Transverse colon (tissue), 4 donors: Measurements from ENCODE around the gene CCNL1.

Source experiments
- POLR2A ChIP-seq: fragments of 450-650 bp; IDR thresholded peaks from one replicate; pipeline ENCODE4 v1.6.1; 2016; ENCODE audit warnings: antibody characterized with exemption, mild to moderate bottlenecking, moderate library complexity
- POLR2AphosphoS5 ChIP-seq, 3 donors: sonication (generic); formaldehyde crosslinking; IDR thresholded peaks; one replicate each; pipeline ENCODE4 v1.6.1; 2016; ENCODE audit warnings: antibody characterized with exemption in 3 of 3
- TF ChIP-seq, protein P1 (sequence below), 5 experiments: fragments of 200-600 bp in 3 of 5; fragments of 450-650 bp in 2 of 5; sonication (generic) in 3 of 5; IDR thresholded peaks; 1 replicate in 2 of 5; 2 replicates in 3 of 5; pipeline ENCODE4 v1.5.1; 2016 to 2017; ENCODE audit warnings: antibody characterized with exemption in 5 of 5, inconsistent platforms in 3 of 5, mild to moderate bottlenecking in 2 of 5, moderate library complexity in 1 of 5

DNA sequence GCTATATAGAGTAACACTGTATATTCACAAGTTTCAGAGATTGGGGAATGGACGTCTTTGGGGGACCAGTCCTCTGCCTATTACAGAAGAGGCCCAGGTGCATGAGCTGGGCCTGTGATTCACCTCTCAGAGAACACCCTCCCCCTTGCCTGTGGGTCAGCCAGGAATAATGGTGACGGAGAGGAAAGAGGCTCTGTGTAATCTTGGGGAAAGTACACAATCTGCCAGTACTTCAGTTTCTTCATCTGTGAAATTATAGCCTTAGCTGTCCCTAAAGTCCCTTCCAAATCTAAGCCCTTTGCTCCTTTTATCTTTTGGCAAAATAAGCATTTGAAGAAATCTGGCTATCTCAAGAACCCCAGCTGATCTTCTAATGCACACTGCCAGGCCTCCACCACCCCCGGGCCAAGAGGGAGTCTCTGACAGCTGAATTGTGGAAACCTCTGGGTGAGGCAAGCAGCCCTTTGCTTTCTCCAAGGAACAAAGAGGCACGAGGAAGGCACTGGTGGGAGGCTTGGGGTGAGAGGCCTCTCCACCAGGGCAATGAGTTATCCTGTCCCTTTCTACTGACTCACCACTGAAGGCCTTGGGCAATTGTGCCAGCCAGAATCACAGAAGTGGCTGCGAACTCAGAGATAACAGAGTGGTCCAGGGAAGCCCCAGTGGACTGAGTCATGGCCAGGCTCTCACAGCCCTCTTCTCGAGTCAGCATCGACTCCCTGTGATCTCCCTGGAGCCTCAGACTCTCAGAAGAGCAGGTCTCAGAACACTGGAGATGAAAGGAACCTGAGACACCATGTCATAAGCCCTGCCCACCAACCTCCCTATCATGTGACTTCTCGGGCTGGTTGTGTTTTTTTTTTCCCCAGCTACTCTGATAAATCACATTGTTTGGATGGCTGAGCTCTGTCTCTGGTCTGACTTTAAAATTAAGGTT, 31.8 kb downstream of the CCNL1 start:
- TF ChIP-seq, protein P1, sequence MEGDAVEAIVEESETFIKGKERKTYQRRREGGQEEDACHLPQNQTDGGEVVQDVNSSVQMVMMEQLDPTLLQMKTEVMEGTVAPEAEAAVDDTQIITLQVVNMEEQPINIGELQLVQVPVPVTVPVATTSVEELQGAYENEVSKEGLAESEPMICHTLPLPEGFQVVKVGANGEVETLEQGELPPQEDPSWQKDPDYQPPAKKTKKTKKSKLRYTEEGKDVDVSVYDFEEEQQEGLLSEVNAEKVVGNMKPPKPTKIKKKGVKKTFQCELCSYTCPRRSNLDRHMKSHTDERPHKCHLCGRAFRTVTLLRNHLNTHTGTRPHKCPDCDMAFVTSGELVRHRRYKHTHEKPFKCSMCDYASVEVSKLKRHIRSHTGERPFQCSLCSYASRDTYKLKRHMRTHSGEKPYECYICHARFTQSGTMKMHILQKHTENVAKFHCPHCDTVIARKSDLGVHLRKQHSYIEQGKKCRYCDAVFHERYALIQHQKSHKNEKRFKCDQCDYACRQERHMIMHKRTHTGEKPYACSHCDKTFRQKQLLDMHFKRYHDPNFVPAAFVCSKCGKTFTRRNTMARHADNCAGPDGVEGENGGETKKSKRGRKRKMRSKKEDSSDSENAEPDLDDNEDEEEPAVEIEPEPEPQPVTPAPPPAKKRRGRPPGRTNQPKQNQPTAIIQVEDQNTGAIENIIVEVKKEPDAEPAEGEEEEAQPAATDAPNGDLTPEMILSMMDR (IDR thresholded peaks at IDR 0.05): no peak
- no peak for TF ChIP-seq POLR2A
- no peak for TF ChIP-seq POLR2AphosphoS5 (IDR thresholded peaks at IDR 0.05)
